SK-N-SH (cell line): ENCODE results near the gene SHROOM3. TPM values are rescaled to one million over a fixed set of nuclear protein-coding genes. Genes with fewer than 3 reads are reported as not detected.

Source experiments
- CTCF ChIA-PET: fragments of 300-600, 350-600 bp; formaldehyde crosslinking; extraction: SDS; loops from one replicate; lab custom pipeline; 2021; lab: Yijun Ruan, JAX
- POLR2A ChIA-PET: fragments of 350-600 bp; sonication (Branson Sonifier 250); formaldehyde crosslinking; extraction: SDS; loops from one replicate; lab custom pipeline; 2020; ENCODE audit warnings: antibody characterized with exemption, inconsistent platforms; lab: Yijun Ruan, JAX
- DNase-seq: peaks from one replicate; pipeline ENCODE4 v3.0.0; 2012
- H2AFZ ChIP-seq: fragments of 200-600 bp; sonication (generic); 2 replicates; pipeline ENCODE4 v1.8.1; 2016; ENCODE audit warnings: antibody characterized with exemption, mild to moderate bottlenecking, low read depth
- H3F3A ChIP-seq: fragments of 200-600 bp; sonication (generic); replicated peaks from 2 replicates; pipeline ENCODE3; 2016; ENCODE audit warnings: antibody characterized with exemption, mild to moderate bottlenecking; ENCODE audit not compliant: insufficient read depth
- H3K27ac ChIP-seq, 2 experiments: fragments of 200-500 bp in 1 of 2; fragments of 200-600 bp in 1 of 2; sonication (Bioruptor generic) in 1 of 2; sonication (generic), shearing (Covaris generic) in 1 of 2; 2 replicates each; pipeline versions ENCODE4 v1.5.1 to v1.6.1; 2014 to 2016; ENCODE audit warnings: low read depth in 2 of 2, inconsistent platforms in 1 of 2, low read length in 1 of 2, mild to moderate bottlenecking in 1 of 2, mixed read lengths in 1 of 2
- H3K27me3 ChIP-seq: fragments of 200-600 bp; sonication (generic), shearing (Covaris generic); 2 replicates; pipeline ENCODE4 v1.6.1; 2016; ENCODE audit warnings: mixed run types; ENCODE audit not compliant: insufficient read depth
- H3K36me3 ChIP-seq, 2 experiments: fragments of 200-500 bp in 1 of 2; fragments of 200-600 bp in 1 of 2; sonication (Bioruptor generic) in 1 of 2; sonication (generic) in 1 of 2; replicated peaks in 1 of 2; 2 replicates each; pipeline versions ENCODE3 to v1.5.1; 2014 to 2016; ENCODE audit warnings: low read length in 1 of 2, mild to moderate bottlenecking in 1 of 2; ENCODE audit not compliant: insufficient read depth in 2 of 2, control insufficient read depth in 1 of 2
- H3K4me1 ChIP-seq, 2 experiments: fragments of 200-500 bp in 1 of 2; fragments of 200-600 bp in 1 of 2; sonication (Bioruptor generic) in 1 of 2; sonication (generic), shearing (Covaris generic) in 1 of 2; 2 replicates each; pipeline versions ENCODE4 v1.5.1 to v1.6.1; 2014 to 2016; ENCODE audit warnings: low read depth in 1 of 2, low read length in 1 of 2, mixed run types in 1 of 2; ENCODE audit not compliant: insufficient read depth in 2 of 2, control insufficient read depth in 1 of 2
- H3K4me2 ChIP-seq: fragments of 200-600 bp; sonication (generic), shearing (Covaris generic); 2 replicates; pipeline ENCODE4 v1.6.1; 2017; ENCODE audit warnings: mixed run types
- H3K4me3 ChIP-seq, 2 experiments: fragments of 200-500 bp in 1 of 2; fragments of 200-600 bp in 1 of 2; sonication (Bioruptor generic) in 1 of 2; sonication (generic), shearing (Covaris generic) in 1 of 2; 2 replicates each; pipeline versions ENCODE4 v1.5.1 to v1.8.1; 2014 to 2016; ENCODE audit warnings: low read depth in 2 of 2, inconsistent platforms in 1 of 2, low read length in 1 of 2, mild to moderate bottlenecking in 1 of 2, mixed read lengths in 1 of 2, moderate library complexity in 1 of 2
- H3K79me2 ChIP-seq: fragments of 200-600 bp; sonication (generic); 2 replicates; pipeline ENCODE4 v1.8.1; 2017; ENCODE audit warnings: mild to moderate bottlenecking; ENCODE audit not compliant: insufficient read depth
- H3K9ac ChIP-seq: fragments of 200-600 bp; sonication (generic); 2 replicates; pipeline ENCODE4 v1.6.1; 2017; ENCODE audit warnings: mixed run types
- H3K9me2 ChIP-seq: fragments of 200-600 bp; sonication (generic); 2 replicates; pipeline ENCODE4 v1.6.1; 2017; ENCODE audit warnings: mixed run types
- H3K9me3 ChIP-seq: fragments of 200-600 bp; sonication (generic); 2 replicates; pipeline ENCODE4 v1.6.1; 2017; ENCODE audit warnings: mixed run types, mild to moderate bottlenecking, moderate library complexity
- H4K20me1 ChIP-seq: fragments of 200-600 bp; sonication (generic); 2 replicates; pipeline ENCODE4 v1.6.1; 2017; ENCODE audit warnings: mild to moderate bottlenecking, mixed run types; ENCODE audit not compliant: insufficient read depth
- ELF1 ChIP-seq: IDR thresholded peaks from 2 replicates; pipeline ENCODE4 v1.4.0; 2012
- FOXM1 ChIP-seq: IDR thresholded peaks from 2 replicates; pipeline ENCODE4 v1.4.0; 2012; ENCODE audit warnings: low read depth, mild to moderate bottlenecking
- JUND ChIP-seq: IDR thresholded peaks from 2 replicates; pipeline ENCODE4 v1.4.0; 2012
- MEF2A ChIP-seq: IDR thresholded peaks from 2 replicates; pipeline ENCODE4 v1.4.0; 2012; ENCODE audit warnings: low read depth, borderline replicate concordance
- NFIC ChIP-seq: IDR thresholded peaks from 2 replicates; pipeline ENCODE4 v1.4.0; 2012; ENCODE audit warnings: borderline replicate concordance
- POLR2AphosphoS5 ChIP-seq: IDR thresholded peaks from 2 replicates; pipeline ENCODE4 v1.6.1; 2012; ENCODE audit warnings: low read depth, low read length
- RCOR1 ChIP-seq: fragments of 150-350 bp; IDR thresholded peaks from 2 replicates; pipeline ENCODE4 v1.6.1; 2017; ENCODE audit warnings: antibody characterized with exemption, low read length
- SMC3 ChIP-seq: IDR thresholded peaks from 2 replicates; pipeline ENCODE4 v1.6.1; 2012; ENCODE audit warnings: low read depth, low read length, improper control_type of control experiment
- TAF1 ChIP-seq: IDR thresholded peaks from 2 replicates; pipeline ENCODE4 v1.6.1; 2012; ENCODE audit warnings: low read depth, mild to moderate bottlenecking, low read length, moderate library complexity, borderline replicate concordance
- TCF12 ChIP-seq: IDR thresholded peaks from 2 replicates; pipeline ENCODE4 v1.4.0; 2012
- YY1 ChIP-seq: IDR thresholded peaks from 2 replicates; pipeline ENCODE4 v1.4.0; 2012; ENCODE audit warnings: low read depth, mild to moderate bottlenecking
- WGBS: methylation state at CpG from one replicate; pipeline ENCODE4 v1.1.6; 2017; ENCODE audit warnings: low lambda C conversion rate; 5-methylcytosine and 5-hydroxymethylcytosine counted together
- polyA plus RNA-seq, 3 experiments: library from polyadenylated mRNA; depleted of rRNA; stranded (reverse); fragments of >200 nt; gene quantifications; 2 replicates each; pipeline ENCODE4 v1.2.3, GENCODE V29; 2012
- TF ChIP-seq, protein P1 (sequence below): IDR thresholded peaks from 2 replicates; pipeline ENCODE4 v1.4.0; 2012; ENCODE audit warnings: low read depth, borderline replicate concordance
- TF ChIP-seq, protein P2 (sequence below): IDR thresholded peaks from 2 replicates; pipeline ENCODE4; 2012
- TF ChIP-seq, protein P3 (sequence below): fragments of 150-350 bp; IDR thresholded peaks from 2 replicates; pipeline ENCODE4 v1.6.1; 2017; ENCODE audit warnings: antibody characterized with exemption, low read length, low read depth, borderline replicate concordance
- TF ChIP-seq, protein P4 (sequence below): fragments of 200-600 bp; sonication (generic); IDR thresholded peaks from 2 replicates; pipeline ENCODE4 v1.6.1; 2017; ENCODE audit warnings: antibody characterized with exemption, mild to moderate bottlenecking, moderate library complexity

Gene SHROOM3
- polyA plus RNA-seq, 1 of the 3 experiments (the other 2 are of a cell fraction), result 4.3 TPM

DNA sequence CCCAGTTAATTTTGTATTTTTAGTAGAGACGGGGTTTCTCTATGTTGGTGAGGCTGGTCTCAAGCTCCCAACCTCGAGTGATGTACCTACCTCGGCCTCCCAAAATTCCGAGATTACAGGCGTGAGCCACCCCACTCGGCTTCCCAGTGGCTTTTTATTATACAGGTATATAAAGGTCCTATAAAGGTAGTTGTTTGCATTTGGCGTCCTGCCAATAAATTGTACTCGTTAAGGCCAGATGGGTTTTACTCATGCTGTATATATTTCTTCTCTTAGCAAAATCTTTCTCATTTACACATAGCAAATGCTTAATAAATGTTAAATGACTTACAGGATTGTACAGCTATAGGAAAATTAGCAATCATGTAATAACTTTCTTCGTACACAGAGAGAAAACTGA lies 6.9 kb downstream of the SHROOM3 start:
- Histone ChIP-seq H3K4me1 (no peaks in the 10 kb centered on the region), H3K27me3 (no peaks in the 10 kb centered on the region; the same call in 1 of the 2 replicates), H3K4me2 (no peak overlapping the region), H3K9ac (no peak overlapping the region), H2AFZ (no peak overlapping the region), H3K9me3 (no peaks in the 10 kb centered on the region), H3K36me3 (no peaks in the 10 kb centered on the region), H3K79me2 (no peaks in the 10 kb centered on the region), H3K27ac (no peak overlapping the region), H3F3A (no peaks in the 10 kb centered on the region), H4K20me1 (no peaks in the 10 kb centered on the region), H3K4me3 (no peak overlapping the region), H3K9me2 (no peaks in the 10 kb centered on the region)
- WGBS, result 68% methylated on average over 9 of the region's 9 CpGs
- DNase-seq, result no peak
- TF ChIP-seq, protein P1, sequence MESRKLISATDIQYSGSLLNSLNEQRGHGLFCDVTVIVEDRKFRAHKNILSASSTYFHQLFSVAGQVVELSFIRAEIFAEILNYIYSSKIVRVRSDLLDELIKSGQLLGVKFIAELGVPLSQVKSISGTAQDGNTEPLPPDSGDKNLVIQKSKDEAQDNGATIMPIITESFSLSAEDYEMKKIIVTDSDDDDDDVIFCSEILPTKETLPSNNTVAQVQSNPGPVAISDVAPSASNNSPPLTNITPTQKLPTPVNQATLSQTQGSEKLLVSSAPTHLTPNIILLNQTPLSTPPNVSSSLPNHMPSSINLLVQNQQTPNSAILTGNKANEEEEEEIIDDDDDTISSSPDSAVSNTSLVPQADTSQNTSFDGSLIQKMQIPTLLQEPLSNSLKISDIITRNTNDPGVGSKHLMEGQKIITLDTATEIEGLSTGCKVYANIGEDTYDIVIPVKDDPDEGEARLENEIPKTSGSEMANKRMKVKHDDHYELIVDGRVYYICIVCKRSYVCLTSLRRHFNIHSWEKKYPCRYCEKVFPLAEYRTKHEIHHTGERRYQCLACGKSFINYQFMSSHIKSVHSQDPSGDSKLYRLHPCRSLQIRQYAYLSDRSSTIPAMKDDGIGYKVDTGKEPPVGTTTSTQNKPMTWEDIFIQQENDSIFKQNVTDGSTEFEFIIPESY, result no peak
- TF ChIP-seq TAF1 (no peak), NFIC (no peak), RCOR1 (no peak), POLR2AphosphoS5 (no peak), SMC3 (no peak), MEF2A (no peak), YY1 (no peak), TCF12 (no peak), FOXM1 (no peak), ELF1 (no peak), JUND (no peak)
- TF ChIP-seq, protein P2, sequence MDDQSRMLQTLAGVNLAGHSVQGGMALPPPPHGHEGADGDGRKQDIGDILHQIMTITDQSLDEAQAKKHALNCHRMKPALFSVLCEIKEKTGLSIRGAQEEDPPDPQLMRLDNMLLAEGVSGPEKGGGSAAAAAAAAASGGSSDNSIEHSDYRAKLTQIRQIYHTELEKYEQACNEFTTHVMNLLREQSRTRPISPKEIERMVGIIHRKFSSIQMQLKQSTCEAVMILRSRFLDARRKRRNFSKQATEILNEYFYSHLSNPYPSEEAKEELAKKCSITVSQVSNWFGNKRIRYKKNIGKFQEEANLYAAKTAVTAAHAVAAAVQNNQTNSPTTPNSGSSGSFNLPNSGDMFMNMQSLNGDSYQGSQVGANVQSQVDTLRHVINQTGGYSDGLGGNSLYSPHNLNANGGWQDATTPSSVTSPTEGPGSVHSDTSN, result no peak
- TF ChIP-seq, protein P3, sequence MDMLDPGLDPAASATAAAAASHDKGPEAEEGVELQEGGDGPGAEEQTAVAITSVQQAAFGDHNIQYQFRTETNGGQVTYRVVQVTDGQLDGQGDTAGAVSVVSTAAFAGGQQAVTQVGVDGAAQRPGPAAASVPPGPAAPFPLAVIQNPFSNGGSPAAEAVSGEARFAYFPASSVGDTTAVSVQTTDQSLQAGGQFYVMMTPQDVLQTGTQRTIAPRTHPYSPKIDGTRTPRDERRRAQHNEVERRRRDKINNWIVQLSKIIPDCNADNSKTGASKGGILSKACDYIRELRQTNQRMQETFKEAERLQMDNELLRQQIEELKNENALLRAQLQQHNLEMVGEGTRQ, result no peak
- TF ChIP-seq, protein P4, sequence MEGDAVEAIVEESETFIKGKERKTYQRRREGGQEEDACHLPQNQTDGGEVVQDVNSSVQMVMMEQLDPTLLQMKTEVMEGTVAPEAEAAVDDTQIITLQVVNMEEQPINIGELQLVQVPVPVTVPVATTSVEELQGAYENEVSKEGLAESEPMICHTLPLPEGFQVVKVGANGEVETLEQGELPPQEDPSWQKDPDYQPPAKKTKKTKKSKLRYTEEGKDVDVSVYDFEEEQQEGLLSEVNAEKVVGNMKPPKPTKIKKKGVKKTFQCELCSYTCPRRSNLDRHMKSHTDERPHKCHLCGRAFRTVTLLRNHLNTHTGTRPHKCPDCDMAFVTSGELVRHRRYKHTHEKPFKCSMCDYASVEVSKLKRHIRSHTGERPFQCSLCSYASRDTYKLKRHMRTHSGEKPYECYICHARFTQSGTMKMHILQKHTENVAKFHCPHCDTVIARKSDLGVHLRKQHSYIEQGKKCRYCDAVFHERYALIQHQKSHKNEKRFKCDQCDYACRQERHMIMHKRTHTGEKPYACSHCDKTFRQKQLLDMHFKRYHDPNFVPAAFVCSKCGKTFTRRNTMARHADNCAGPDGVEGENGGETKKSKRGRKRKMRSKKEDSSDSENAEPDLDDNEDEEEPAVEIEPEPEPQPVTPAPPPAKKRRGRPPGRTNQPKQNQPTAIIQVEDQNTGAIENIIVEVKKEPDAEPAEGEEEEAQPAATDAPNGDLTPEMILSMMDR, result no peak
- ChIA-PET CTCF (interaction anchor here (1.4 to 2.7 kb wide), 3 partner anchors 10 to 63 kb away, joined by 3 to 9 read pairs (median 6); no protein-coding TSS in a partner anchor), POLR2A (no interaction called here)
